GM19324 (cell line): ENCODE measurements around the gene DCAF4.
A peak's percentile ranks its signal among the peaks of the same experiment; 100 is the strongest.

Source experiments
- ATAC-seq: cut with Tn5 transposase; IDR thresholded peaks from one replicate; pipeline ENCODE4 v1.9.1; 2021; ENCODE audit warnings: mild to moderate bottlenecking, moderate library complexity; ENCODE audit not compliant: unreplicated experiment, low FRiP score

Gene DCAF4

DNA sequence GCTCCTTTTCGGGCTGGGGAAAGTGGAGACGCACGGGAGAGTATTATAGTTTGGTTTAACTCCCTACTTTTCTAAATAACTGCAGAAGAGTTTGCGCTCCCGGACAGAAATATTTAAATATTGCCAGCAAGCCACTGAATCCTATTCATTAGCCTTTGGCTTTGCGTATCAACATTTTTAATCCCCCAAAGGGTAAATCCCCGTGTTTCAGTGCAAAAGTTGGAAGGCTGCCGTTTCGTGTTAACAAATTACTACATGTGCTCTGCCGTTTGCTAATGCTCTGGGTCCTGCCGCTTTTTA is 32.0 kb upstream of the DCAF4 start:
- no peak for ATAC-seq

DNA sequence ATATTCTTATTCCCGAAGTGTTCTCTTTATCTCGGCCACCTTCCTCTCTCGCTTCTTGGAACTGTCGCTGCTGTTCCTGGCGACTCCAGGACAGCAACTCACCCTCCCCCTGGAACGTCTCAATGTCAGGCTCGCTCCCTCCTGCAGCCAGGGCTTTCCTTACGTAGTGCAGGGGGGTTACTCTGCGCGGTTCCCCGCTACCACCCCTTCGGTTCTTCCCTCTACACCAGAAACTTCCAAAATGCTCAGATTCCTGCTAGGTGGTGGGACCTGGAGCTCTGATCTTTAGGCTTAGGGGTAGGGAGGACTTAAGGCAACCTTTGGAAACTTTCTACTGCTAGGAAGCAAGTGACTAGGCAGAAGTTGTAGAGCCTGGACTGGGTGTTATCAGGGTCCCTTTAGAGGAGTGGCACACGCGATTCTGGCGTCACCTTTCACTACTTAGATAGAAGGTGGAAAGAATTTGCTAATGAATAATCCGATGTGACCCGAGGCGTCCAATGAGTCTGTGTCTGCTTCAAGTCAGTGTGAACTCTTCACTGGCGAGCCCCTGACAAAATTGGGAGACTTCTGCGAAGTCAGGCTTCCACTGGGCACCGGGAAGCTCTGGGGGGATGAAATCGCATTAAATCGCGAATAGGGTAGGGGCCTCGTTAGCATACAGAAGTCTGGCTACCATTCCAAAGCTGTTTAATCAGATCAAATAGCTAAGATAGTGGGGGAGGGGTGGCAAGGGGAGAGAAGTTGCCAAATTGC is 31.5 kb upstream of the DCAF4 start:
- no peak for ATAC-seq

DNA sequence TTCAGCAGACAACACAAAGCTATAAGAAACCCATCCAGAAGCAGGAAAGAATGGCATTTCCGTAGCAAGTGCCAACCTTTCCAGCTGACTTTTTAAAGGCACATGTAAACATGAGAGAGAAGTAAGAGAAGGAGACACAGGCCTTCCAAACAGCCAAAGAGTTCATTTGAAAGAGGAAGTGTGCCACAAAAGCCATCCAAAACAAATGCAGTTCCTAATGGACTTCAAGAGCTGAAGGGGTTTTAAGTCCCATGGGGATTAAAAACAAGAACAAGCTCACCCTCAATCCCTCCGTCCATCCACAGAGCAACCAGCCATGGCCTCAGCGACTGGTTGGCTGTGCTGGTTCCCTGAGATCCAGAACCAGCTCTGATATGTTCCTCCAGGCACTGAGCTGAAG is 27.8 kb upstream of the DCAF4 start:
- no peak for ATAC-seq

DNA sequence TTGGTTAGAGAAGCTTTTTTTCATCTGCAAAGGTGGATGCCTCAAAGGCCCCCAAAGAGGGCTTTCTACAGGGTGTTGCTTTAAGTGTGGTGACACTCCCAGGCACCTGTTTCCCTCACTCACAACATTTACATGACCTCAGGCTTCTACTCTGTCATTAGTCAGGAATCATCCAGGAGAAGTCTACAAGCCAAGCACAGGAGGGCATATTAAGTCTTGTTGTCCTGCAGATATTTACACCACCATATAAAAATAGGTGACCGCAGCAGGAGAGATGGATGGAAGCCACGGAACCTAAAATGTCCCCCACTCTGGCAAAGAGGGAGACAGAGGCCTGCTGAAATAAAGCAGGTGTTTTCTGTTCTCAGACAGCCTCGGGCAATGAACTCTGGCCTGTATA is 24.9 kb upstream of the DCAF4 start:
- no peak for ATAC-seq

DNA sequence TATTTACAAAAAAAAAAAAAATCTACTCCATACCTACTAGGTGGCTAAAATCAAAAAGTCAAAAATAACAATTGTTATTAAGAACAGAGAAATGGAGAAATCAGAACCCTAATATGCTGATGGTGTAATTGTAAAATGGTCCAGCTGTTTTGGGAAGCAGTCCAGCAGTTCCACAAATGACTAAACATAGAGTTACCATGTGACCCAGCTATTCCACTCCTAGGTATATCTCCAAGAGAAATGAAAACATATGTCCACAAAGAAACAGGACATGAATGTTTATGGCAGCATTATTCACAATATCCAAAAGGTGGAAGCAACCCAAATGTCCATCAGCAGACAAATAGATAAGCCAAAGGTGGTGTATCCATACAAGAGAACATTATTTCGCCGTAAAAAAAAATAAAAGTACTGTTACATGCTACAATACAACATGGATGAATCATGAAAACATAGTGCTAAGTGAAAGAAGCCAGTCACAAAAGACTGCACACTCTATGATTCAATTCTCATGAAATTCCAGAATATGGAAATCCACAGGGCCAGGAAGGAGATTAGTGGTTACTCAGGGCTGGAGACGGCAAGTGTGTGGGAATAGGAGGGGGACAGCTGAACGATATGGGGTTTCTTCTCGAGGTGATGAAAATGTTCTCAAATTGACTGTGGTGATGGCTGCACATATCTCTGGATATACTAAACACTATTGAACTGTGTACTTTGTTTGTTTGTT is 23.3 kb upstream of the DCAF4 start:
- ATAC-seq = no peak

DNA sequence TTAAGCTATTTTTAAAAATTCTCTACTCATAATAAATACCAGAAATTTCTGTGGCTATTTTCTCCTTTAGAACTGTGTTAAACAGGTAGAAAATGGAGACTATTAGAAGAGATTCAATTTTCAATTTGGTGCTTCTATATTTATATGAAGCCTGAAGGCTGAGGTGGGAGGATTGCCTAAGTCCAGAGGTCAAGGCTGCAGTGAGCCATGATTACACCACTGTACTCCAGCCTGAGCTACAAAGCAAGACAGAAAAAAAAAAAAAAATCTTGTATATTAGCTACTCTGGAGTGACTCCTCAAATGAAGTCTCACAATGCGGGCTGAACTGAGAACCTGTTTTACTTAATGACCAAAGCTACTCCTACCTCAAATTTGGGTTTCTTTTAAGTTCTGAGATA is 22.5 kb upstream of the DCAF4 start:
- ATAC-seq = no peak

DNA sequence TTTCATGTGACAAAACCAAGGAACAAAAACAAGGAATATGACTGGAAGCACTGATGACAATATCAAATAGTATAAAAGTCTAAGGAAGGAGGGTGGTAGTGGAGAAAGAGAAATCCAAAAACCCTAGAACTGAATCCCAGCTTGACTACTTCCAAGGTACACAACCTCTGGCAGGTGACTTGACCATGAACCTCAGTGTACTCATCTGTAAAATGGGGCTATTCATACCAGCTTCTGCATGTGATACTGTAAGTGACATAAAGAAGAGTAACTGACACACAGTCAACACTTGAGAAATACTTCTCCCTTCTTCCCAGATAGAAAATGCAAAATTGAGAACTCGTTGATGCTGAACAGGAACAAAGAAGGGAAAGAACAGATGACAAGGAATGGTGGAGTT is 22.0 kb upstream of the DCAF4 start:
- ATAC-seq = no peak

DNA sequence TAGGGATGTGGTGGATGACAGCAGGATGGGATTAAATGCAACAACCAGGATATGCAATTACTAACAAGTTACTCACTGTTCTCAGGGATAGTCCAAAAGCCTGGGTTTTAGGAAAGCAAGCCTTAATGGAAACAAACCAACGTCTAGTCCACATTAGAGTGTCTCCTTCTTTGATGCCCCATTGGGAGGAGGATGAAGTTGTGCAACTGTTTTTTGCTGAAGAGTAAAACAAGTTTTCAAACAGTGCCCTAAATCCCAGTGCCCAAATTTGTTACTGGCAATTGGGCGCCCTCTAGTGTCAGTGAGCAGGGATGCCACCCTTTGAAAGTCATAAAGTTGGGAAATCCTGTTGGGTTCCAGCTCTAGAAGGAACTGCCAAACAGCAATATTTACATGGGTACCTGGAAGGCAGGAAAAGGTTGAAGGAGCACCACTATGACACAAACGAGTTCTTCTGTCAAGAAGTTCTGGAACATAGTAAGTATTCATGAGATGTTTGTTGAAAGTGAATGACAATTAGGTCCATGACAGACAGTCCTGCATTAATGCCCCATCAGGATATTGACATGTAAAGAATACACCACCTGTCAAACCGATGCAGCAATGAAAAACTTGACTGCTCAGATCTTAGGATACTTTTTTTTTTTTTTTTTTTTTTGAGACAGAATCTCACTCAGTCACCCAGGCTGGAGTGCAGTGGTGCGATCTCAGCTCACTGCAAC is 21.3 kb upstream of the DCAF4 start:
- ATAC-seq = no peak

DNA sequence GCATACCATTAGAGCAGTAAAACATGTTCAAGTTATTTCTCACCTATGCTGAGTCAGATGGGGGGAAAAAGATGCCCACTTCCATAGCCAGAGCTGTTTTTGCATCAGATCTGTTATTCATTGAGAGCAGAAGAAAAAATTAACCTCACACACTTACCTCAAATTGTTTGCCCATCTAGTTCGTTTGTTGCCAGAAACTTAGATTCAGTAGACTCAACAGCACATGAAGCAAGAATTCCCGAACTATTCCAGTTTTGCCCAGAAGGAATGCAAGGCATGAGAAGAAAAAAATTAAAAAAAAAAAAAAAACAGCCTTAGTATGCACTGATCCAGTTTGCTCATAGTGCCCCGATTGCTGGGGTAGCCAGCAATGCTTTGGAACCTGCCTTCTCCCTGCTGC is 19.9 kb upstream of the DCAF4 start:
- no peak for ATAC-seq

DNA sequence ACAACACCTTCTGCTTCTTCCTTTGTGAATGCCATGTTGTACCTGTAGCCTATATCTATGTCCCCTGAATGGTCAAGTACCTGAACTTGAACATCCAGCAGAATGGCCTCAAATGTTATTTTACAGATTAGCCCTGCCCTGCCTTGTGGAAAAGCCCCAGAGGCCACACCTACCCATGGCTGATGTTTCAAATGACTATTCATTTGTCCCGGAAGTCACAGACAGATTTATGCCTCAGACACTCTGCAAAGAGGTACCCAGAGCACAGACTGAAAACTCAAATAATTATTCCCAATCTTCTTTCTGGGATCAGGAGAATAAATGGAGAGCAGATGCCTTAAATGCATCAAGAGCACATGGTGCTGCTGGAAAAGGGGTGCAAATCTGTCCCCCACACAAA is 19.4 kb upstream of the DCAF4 start:
- ATAC-seq = no peak

DNA sequence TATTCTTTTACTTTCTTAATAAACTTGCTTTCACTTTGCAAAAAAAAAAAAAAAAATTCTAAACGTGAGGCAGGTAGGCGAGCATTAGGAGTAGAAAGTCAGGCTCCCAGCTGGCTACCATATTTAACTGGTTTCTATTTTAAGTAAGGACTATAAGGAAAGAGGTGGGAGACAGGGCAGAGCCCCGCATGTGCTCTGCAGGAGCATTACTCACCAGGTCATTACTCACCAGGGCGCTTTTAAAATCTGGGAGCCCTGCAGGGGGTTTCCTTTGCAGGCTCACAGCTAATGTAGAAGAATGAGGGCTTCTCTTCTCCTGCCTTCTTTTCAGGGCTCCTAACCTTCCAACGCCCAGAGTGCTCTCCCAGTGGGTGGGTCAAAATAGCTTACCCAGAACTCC is 18.4 kb upstream of the DCAF4 start:
- ATAC-seq = no peak

DNA sequence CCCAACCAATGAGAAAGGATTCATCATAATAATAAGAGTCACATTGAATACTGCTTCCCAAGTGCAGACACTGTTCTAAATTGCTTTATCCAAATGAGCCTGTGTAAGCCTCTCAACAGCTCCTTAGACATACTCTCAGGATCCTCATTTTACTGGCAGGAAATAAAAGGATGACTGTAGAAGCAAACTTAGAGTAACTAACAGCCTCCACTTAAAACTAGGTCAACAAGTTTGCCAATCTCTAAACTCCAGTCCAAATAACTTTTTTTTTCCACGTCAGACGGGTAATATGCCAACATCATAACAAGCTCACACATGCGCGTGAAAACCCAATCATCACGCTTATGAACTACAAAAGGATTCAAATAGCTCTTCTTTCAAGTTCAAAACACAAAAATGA is 17.1 kb upstream of the DCAF4 start:
- no peak for ATAC-seq

DNA sequence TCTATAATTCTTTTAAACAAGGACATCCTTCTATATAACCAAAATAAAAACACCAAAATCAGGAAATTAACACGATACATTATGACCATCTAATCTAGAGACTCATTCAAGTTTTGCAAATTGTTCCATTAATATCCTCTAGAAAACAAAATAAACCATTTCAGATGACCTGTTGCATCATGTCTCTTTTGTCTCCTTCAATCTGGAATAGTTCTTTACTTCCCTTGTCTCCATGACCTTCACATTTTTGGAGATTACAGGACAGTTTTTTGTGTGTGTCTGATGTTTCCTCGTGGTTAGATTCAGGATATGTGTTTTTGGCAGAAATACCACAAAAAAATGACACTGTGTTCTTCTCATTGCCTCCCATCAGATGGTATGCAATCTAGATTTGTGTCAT is 12.5 kb upstream of the DCAF4 start:
- ATAC-seq = no peak

DNA sequence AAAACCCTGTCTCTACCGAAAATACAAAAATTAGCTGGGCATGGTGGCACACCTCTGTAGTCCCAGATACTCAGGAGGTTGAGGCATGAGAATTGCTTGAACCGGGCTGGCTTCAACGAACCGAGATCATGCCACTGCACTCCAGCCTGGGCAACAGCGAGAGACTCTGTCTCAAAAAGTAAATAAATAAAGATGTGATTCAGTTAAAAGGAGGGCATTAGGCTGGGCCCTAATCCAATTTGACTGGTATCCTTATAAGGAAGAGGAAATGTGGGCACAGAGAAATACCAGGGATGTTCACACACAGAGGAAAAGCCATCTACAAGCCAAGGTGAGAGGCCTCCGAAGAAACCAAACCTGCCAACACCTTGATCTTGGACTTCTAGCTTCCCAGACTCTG is 10.1 kb upstream of the DCAF4 start:
- no peak for ATAC-seq

DNA sequence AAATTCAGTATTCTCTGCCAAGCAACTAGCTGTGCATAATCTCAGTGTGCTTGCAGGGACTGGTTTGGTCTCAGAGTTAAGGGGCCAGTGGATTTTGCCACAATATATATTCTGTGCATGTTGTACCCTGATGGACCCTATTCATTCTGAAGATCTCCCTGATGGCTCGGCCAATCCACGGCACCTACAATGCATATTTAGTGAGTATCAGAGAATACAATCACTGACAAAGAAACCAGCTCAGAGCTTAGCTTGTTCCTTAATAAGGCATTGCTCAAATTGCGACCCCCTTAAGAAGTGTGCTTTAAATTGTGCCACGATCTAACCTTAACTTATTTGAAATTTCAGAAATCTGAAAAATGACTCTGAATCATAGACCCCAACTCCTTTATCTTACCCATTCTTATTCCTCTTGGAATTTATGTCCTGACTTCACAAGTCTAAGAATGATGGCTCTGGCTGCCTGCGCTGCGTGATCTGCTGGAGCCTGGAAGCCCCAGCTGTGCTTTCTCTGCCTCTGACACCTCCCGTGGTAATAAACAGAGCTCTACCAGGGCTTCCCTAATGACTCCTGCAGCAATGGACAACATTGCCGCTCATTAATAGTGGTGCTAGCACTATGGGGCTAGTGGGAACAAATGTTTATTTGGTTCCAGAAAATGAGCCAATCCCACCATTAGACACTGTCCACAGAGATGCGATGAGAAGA is 9.0 kb upstream of the DCAF4 start:
- ATAC-seq = no peak

DNA sequence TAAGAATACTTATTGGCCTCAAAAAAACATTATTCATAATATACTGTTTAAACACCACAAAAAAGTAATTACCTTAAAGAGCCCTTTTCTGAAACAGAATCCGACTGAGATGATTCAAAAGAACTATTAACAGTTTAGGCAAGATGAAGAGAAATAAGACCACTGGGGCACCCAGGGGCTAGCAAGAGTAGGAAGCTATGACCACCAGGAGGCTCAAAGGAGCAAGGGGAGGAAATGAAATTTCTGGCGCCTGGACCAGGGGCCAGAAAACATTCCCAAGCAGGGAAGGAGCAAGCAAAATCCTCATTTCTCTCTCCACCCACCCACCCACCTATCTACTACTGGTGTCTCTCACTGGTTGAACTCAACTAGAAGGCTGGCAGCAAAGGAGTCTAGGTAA is 6.3 kb upstream of the DCAF4 start:
- ATAC-seq = no peak

DNA sequence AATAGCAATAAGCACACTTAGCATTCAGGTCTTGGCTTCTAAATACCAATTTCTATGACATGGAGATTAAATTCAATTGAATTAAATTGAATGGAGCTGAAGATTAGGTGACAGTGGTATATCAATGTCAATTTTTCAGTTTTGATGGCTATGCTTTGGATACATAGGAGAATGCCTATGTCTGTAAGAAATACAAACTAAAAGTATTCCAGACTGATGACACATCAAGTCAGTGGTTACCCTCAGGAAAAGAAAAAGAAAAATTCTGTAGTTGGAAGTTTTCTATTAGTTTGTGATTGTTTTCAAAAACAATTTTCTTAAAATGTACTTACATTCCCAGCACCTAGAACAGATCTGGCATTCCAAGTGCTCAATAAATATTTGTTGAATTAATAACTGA is 4.9 kb upstream of the DCAF4 start:
- no peak for ATAC-seq

DNA sequence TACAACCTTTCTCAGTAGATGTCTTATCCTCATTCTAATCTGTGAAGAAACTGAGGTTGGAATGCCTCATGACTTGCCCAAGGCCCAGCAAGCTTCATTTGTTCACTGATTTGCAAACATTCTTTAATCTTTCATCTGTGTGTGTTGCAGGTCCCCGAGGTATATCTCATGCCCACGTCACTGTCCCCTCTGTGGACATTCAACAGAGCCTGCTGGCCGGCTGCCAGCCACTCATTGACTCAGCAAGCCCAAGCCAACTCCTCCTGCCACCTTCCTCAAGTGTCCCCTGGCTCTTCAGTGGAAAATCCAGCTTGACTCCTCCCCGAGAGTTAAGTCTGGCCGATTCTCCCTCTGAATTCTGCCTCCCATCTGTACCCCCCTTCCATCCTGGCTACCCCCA is 1.9 kb upstream of the DCAF4 start:
- ATAC-seq = no peak

DNA sequence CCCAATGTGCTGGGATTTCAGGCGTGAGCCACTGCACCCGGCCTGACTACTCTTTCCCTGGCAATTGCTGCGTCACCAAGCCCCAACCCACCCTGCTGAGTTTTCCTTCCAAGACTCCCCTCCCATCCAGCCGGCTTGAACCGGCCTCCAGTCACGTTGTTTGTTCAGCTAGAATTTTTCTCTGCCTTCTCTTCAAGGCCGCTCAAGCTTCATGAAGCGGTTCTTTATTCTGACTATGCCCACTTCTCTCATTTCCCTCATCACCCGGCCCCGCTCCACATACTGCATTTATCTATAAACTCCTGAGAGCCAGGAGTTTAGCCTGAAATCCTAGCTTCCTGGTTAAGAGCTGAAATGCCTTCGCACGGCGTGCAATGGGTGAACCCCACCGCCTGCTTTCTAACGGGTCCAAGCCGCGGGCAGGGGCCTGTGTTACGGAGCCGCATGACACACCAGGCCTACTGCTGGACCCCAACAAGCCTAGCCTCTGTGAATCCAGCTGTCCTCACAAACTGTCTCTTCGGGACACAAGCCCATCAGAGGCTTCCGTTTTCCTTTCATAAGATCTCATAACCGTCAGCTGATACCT is 999 bp upstream of the DCAF4 start:
- ATAC-seq = no peak

DNA sequence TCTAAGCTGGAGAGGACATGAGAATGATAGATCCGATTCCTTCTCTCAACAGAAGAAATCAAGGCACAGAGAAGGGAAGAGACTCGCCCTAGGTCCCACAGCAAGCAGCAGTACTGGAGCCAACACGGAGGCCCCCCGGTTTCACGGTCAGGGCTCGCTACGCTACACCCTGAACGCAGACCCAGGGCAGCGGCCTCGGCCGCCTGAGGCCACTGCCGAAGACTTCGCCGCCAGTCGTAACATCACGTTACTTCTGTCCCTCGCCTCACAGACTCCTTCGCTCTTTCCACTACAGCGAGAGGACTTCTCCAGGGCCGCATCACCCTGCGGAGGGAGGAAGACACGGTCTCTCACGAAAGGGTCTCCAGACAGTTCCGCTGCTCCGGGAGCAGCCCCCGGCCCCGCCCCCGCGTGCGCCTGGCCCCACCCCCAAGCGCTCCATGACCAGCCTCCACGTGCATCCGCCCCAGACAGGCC is 411 bp upstream of the DCAF4 start:
- ATAC-seq = peak; percentile 9

DNA sequence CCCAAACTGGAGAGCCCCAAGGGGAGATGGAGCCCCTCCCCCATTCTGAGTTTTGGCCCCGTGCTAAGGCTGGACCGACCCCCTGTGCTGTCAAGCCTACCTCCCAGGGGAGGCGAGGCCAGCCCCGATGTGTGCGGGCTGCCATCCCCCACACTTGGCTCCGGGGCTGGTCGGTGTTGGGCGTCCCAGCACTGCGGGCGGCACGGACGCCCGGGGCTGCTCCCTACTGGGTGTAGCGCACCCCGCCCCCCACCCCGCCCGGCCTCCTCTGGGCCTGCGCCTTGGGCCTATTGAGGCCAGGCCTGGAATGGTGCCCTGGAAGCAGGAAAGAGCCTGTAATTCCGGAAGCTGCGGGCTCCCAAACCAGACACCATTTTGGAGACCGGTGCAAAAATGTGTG is 2.6 kb downstream of the DCAF4 start:
- ATAC-seq = no peak
